Lung (tissue), 12 donors: ENCODE results near the gene CDC45. TPM values are rescaled to one million over a fixed set of nuclear protein-coding genes. Genes with fewer than 3 reads are reported as not detected.

Source experiments
- ATAC-seq: fragments of 200-7000 bp; cut with Tn5 transposase; one replicate; pipeline ENCODE4 v1.9.1; 2020; ENCODE audit warnings: moderate number of reproducible peaks; ENCODE audit not compliant: insufficient read depth, low FRiP score
- DNase-seq, 3 donors: peaks; one replicate each; pipeline ENCODE4 v3.0.0-alpha.2; 2013 to 2017
- H3K27ac ChIP-seq, 2 donors: one replicate each; pipeline ENCODE4 v1.5.1; 2013; ENCODE audit warnings: mild to moderate bottlenecking in 2 of 2, moderate library complexity in 2 of 2, control low read depth in 1 of 2, inconsistent platforms in 1 of 2, low read depth in 1 of 2, low read length in 1 of 2
- H3K27me3 ChIP-seq, 3 donors: one replicate each; pipeline ENCODE4 v1.5.1; 2013; ENCODE audit warnings: low read length in 2 of 3; ENCODE audit not compliant: control insufficient read depth in 3 of 3, insufficient read depth in 3 of 3
- H3K36me3 ChIP-seq, 4 donors: one replicate each; pipeline ENCODE4 v1.5.1; 2013; ENCODE audit warnings: low read length in 4 of 4, mild to moderate bottlenecking in 1 of 4, moderate library complexity in 1 of 4; ENCODE audit not compliant: control insufficient read depth in 4 of 4, insufficient read depth in 4 of 4
- H3K4me1 ChIP-seq, 5 donors: one replicate each; pipeline ENCODE4 v1.5.1; 2013; ENCODE audit warnings: low read length in 5 of 5, mild to moderate bottlenecking in 2 of 5, moderate library complexity in 1 of 5; ENCODE audit not compliant: control insufficient read depth in 5 of 5, insufficient read depth in 5 of 5
- H3K4me3 ChIP-seq: one replicate; pipeline ENCODE4 v1.5.1; 2013; ENCODE audit warnings: mild to moderate bottlenecking, control low read depth, moderate library complexity
- H3K9ac ChIP-seq, 2 donors: one replicate each; pipeline ENCODE4 v1.5.1; 2013; ENCODE audit warnings: low read length in 2 of 2, control low read depth in 1 of 2; ENCODE audit not compliant: insufficient read depth in 1 of 2
- H3K9me3 ChIP-seq, 4 donors: one replicate each; pipeline ENCODE4 v1.5.1; 2013; ENCODE audit warnings: low read length in 3 of 4, mild to moderate bottlenecking in 1 of 4, moderate library complexity in 1 of 4; ENCODE audit not compliant: control insufficient read depth in 4 of 4, insufficient read depth in 3 of 4
- WGBS, 2 donors: extraction: QIAGEN DNeasy Blood & Tissue Kit; methylation state at CpG; one replicate each; pipeline ENCODE4 v1.1.7; 2013; 5-methylcytosine and 5-hydroxymethylcytosine counted together
- polyA plus RNA-seq, 2 donors: library from polyadenylated mRNA; stranded (reverse); fragments of 200-250 nt; gene quantifications; one replicate each; pipeline ENCODE4 v1.2.1, GENCODE V29; 2013
- total RNA-seq, 2 donors: library from RNA; depleted of rRNA in 1 of 2; stranded (reverse); fragments of >200 nt in 1 of 2; gene quantifications; one replicate each; pipeline ENCODE4 v1.2.1, GENCODE V29; 2014 to 2021
- TF ChIP-seq, protein P1 (sequence below): IDR thresholded peaks from 2 replicates; pipeline ENCODE4 v1.5.1; 2012; ENCODE audit warnings: mild to moderate bottlenecking; ENCODE audit errors: control extremely low read depth, extremely low read depth
- donor health status: control.
- donor health status: control.
- donor health status: Bipolar disorder and iron deficiency.
- donor health status: healthy.
- donor health status: DM: yes; HTN: yes; CAD: no.

CDC45 gene
- total and polyA plus RNA-seq, 4 donors: 2.1 to 6.8 (median 3.1) TPM

DNA sequence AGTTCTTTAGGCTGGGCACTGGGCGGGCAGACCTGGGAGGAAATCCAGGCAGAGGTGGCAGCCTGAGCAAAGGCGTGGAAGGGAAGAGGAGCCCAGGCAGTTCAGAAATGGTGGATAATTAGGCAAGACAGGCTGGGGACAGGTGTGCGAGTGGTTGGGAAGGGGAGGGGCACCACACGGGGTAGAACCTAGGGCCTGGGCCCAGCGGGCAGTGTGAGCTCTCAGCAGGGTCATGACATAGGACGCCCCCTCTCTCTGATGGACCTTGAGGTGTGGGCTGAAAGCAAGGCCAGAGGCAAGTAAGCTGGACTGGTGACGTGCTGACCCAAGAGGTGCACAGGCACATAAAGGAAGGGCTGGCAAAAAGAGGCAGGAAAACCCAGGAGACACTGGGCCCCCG is 7.5 kb upstream of the CDC45 start:
- DNase-seq: no peak
- TF ChIP-seq, protein P1, sequence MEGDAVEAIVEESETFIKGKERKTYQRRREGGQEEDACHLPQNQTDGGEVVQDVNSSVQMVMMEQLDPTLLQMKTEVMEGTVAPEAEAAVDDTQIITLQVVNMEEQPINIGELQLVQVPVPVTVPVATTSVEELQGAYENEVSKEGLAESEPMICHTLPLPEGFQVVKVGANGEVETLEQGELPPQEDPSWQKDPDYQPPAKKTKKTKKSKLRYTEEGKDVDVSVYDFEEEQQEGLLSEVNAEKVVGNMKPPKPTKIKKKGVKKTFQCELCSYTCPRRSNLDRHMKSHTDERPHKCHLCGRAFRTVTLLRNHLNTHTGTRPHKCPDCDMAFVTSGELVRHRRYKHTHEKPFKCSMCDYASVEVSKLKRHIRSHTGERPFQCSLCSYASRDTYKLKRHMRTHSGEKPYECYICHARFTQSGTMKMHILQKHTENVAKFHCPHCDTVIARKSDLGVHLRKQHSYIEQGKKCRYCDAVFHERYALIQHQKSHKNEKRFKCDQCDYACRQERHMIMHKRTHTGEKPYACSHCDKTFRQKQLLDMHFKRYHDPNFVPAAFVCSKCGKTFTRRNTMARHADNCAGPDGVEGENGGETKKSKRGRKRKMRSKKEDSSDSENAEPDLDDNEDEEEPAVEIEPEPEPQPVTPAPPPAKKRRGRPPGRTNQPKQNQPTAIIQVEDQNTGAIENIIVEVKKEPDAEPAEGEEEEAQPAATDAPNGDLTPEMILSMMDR: no peak
- H3K9ac ChIP-seq: no peak overlapping the region

DNA sequence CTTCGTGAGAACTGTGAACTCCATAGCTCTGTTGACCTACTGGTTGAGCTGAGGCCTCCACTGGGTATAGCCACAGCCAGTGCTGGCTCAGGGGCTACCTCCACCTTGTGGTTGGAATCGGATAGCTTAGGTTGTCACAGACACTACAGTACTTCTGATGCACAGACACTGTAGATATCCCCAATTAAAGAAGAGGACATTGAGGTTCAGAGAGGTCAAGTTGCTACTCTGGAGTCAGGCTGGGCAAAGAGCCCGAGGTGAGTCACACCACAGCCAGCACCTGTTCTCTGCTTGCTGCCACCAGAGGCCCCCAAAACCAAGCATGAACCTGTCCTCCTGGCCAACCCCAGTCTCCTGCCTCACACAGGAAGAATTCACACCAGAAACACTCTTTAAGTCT is 6.1 kb upstream of the CDC45 start:
- DNase-seq: no peak
- Histone ChIP-seq H3K9ac (no peak overlapping the region), H3K9me3 (no peaks in the 10 kb centered on the region), H3K27me3 (no peaks in the 10 kb centered on the region), H3K4me3 (no peak overlapping the region), H3K36me3 (peaks cover 18 to 51% (median 22%) of the 10 kb centered on the region in 4 donors), H3K27ac (no peak overlapping the region), H3K4me1 (peaks cover 0 to 10% (median 1%) of the 10 kb centered on the region in 5 donors)
- ATAC-seq: no peak
- WGBS, 2 donors: 88 to 93% methylated on average over 3 of the region's 3 CpGs
- TF ChIP-seq, protein P1: no peak

More for the DNA sequence above, 7.5 kb upstream of the CDC45 start:
- no peak overlapping the region for H3K27ac ChIP-seq
- H3K36me3 ChIP-seq: peaks cover 24 to 61% (median 26%) of the 10 kb centered on the region in 4 donors
- no peak overlapping the region for H3K4me3 ChIP-seq
- 95% methylated on average over 8 of the region's 8 CpGs for WGBS, 2 donors
- H3K9me3 ChIP-seq: no peaks in the 10 kb centered on the region
- H3K27me3 ChIP-seq: no peaks in the 10 kb centered on the region
- H3K4me1 ChIP-seq: peaks cover 0 to 2% (median 0%) of the 10 kb centered on the region in 5 donors
- no peak for ATAC-seq

DNA sequence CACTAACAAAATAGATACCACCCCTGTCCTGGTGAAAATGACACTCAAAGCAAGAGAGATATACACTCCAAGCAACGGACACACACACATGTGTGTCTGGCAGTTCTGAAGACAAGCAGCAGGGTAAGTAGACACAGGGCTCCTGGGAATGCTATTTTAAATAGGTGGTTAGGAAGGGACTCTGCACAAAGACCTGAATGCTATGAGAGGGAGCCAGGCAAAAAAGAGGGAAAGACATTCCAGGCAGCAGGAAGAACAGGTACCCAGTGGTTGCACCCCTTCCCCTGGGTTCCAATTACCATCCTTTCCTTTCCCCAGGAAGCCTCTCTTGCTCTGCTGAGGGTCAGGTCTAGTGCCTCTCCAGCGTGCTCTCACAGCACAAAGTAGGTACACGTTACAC is 3.7 kb upstream of the CDC45 start:
- no peak overlapping the region for H3K27ac ChIP-seq
- H3K9ac ChIP-seq: no peak overlapping the region
- no peak for DNase-seq
- no peak for ATAC-seq
- peaks cover 0 to 21% (median 3%) of the 10 kb centered on the region in 5 donors for H3K4me1 ChIP-seq
- no peaks in the 10 kb centered on the region for H3K9me3 ChIP-seq
- H3K4me3 ChIP-seq: no peak overlapping the region
- TF ChIP-seq, protein P1: no peak
- 75 to 77% methylated on average over 3 of the region's 3 CpGs for WGBS, 2 donors
- H3K27me3 ChIP-seq: no peaks in the 10 kb centered on the region
- H3K36me3 ChIP-seq: peaks cover 10 to 30% (median 13%) of the 10 kb centered on the region in 4 donors

DNA sequence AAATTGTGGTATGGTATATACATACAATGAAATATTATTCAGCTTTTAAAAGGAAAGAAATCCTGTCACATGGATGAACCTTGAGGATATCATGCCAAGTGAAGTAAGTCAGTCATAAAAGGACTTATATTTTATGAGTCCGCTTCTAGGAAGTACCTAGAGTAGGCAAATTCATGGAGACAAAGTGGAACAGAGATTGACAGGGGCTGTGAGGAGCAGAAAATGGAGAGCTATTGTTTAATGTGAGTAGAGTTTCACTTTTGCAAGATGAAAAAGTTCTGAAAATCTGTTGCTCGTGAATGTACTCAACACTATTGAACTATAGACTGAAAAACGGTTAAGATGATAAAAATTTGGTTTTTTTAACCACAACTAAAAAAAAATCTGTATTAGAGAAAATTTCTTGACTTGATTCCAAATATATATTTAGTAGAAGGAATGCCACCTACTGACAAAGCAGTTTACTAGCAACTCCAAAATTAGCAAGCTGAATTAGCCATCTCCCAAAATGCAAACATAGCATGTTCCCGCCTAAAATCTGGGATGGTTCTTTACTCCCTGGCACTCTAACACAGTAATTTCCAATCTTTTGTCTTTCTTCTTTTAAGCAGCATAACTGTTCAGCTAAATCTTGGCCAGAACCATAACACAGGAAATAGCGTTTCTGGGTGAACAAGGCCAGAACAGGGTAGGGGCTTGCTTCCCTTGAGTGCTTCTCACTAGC is 2.2 kb upstream of the CDC45 start:
- peak overlapping the region; percentile 37 to 96 for H3K27ac ChIP-seq
- TF ChIP-seq, protein P1: no peak
- H3K36me3 ChIP-seq: peaks cover 9 to 19% (median 11%) of the 10 kb centered on the region in 4 donors
- H3K9ac ChIP-seq: peak overlapping the region; percentile 42 to 62
- peaks cover 0 to 21% (median 3%) of the 10 kb centered on the region in 5 donors for H3K4me1 ChIP-seq
- no peaks in the 10 kb centered on the region for H3K27me3 ChIP-seq
- peak overlapping the region; percentile 82 for H3K4me3 ChIP-seq
- DNase-seq (peak in 2 of 3 donors; percentile 73), ATAC-seq (no peak)
- no peaks in the 10 kb centered on the region for H3K9me3 ChIP-seq
- WGBS, 2 donors: 21 to 23% methylated on average over 5 of the region's 5 CpGs
